Activated naive CD4-positive, alpha-beta T cell treated with anti-CD3 and anti-CD28 coated beads, Interleukin-2, amount 50 U/mL, for 24 hours (primary cell): ENCODE results near the gene AARS1.
"Not testable (repeated sequence)": the region's sequence is repeated elsewhere in the genome, so short reads cannot be mapped to it uniquely, and the experiment has no call there.

Source experiments
- H3K27ac Mint-ChIP-seq: one replicate; pipeline ENCODE4 v1.8.0; 2021; ENCODE audit warnings: mild to moderate bottlenecking, mixed read lengths
- H3K27me3 Mint-ChIP-seq: one replicate; pipeline ENCODE4 v1.8.0; 2021; ENCODE audit warnings: mixed read lengths
- H3K36me3 Mint-ChIP-seq: one replicate; pipeline ENCODE4 v1.8.0; 2021; ENCODE audit warnings: mixed read lengths
- H3K4me1 Mint-ChIP-seq: one replicate; pipeline ENCODE4 v1.8.0; 2021; ENCODE audit warnings: mixed read lengths
- H3K4me3 Mint-ChIP-seq: one replicate; pipeline ENCODE4 v1.8.0; 2021; ENCODE audit warnings: mild to moderate bottlenecking, mixed read lengths
- H3K9me3 Mint-ChIP-seq: one replicate; pipeline ENCODE4 v1.8.0; 2021; ENCODE audit warnings: mixed read lengths

Gene AARS1

DNA sequence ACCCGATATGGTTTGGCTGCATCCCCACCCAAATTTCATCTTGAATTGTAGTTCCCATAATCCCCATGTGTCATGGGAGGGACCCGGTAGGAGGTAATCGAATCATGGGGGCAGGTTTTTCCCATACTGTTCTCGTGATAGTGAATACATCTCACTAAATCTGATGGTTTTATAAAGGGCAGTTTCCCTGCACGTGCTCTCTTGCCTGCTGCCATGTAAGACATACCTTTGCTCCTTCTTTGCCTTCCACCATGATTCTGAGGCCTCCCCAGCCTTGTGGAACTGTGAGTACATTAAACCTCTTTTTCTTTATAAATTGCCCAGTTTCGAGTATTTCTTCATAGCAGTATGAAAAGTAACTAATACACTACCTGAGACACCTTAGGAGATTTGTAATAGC lies 82.9 kb downstream of the AARS1 start:
- H3K27ac Mint-ChIP-seq, H3K27me3 Mint-ChIP-seq, H3K4me1 Mint-ChIP-seq, H3K4me3 Mint-ChIP-seq, H3K9me3 Mint-ChIP-seq: not testable (repeated sequence)
- peaks cover 12% of the 10 kb centered on the region for H3K36me3 Mint-ChIP-seq

DNA sequence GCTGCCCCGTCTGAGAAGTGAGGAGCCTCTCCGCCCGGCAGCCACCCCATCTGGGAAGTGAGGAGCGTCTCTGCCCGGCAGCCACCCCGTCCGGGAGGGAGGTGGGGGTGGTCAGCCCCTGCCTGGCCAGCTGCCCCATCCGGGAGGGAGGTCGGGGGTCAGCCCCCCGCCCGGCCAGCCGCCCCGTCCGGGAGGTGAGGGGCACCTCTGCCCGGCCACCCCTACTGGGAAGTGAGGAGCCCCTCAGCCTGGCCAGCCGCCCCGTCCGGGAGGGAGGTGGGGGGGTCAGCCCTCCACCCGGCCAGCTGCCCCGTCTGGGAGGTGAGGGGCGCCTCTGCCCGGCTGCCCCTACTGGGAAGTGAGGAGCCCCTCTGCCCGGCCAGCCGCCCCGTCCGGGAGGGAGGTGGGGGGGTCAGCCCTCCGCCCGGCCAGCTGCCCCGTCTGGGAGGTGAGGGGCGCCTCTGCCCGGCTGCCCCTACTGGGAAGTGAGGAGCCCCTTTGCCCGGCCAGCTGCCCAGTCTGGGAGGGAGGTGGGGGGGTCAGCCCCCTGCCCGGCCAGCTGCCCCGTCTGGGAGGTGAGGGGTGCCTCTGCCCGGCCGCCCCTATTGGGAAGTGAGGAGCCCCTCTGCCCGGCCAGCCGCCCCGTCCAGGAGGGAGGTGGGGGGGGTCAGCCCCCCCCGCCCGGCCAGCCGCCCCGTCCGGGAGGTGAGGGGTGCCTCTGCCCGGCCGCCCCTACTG lies 84.5 kb downstream of the AARS1 start:
- peaks cover 11% of the 10 kb centered on the region for H3K36me3 Mint-ChIP-seq
- H3K9me3 Mint-ChIP-seq, H3K27me3 Mint-ChIP-seq, H3K4me3 Mint-ChIP-seq, H3K27ac Mint-ChIP-seq, H3K4me1 Mint-ChIP-seq: not testable (repeated sequence)

DNA sequence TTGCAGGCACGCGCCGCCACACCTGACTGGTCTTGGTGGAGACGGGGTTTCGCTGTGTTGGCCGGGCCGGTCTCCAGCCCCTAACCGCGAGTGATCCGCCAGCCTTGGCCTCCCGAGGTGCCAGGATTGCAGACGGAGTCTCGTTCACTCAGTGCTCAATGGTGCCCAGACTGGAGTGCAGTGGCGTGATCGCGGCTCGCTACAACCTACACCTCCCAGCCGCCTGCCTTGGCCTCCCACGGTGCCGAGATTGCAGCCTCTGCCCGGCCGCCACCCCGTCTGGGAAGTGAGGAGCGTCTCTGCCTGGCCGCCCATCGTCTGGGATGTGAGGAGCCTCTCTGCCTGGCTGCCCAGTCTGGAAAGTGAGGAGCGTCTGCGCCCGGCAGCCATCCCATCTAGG lies 85.3 kb downstream of the AARS1 start:
- H3K9me3 Mint-ChIP-seq: not testable (repeated sequence)

DNA sequence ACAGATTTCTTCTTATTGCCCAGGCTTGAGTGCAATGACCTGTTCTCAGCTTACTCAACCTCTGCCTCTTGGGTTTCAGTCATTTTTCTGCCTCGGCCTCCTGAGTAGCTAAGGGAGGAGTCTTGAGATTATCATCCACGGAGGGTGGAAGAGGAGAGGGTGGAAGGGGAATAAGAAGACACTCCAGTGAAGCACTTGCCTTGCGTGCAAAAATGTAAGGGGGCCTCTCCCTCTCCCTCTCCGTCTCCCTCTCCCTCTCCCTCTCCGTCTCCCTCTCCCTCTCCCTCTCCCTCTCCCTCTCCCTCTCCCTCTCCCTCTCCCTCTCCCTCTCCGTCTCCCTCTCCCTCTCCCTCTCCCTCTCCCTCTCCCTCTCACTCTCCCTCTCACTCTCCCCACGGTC lies 85.8 kb downstream of the AARS1 start:
- not testable (repeated sequence) for H3K9me3 Mint-ChIP-seq, H3K4me1 Mint-ChIP-seq, H3K27me3 Mint-ChIP-seq, H3K4me3 Mint-ChIP-seq, H3K36me3 Mint-ChIP-seq, H3K27ac Mint-ChIP-seq

More for the DNA sequence above, 85.3 kb downstream of the AARS1 start:
- not testable (repeated sequence) for H3K36me3 Mint-ChIP-seq, H3K4me3 Mint-ChIP-seq, H3K27me3 Mint-ChIP-seq, H3K27ac Mint-ChIP-seq, H3K4me1 Mint-ChIP-seq
